Measurements from ENCODE around the gene DTNB. TPM values are rescaled to one million over a fixed set of nuclear protein-coding genes. Genes with fewer than 3 reads are reported as not detected.

The DTNB gene
- total RNA-seq, 2 donors from 2014 or later = 4.3 to 4.4 TPM

- Histone ChIP-seq H3K4me3 (peak overlapping the region in 1 of 2 donors; percentile 13), H3K36me3 (no peaks in the 10 kb centered on the region), H3K9me3 (no peaks in the 10 kb centered on the region), H3K4me1 (no peaks in the 10 kb centered on the region), H3K27ac (no peak overlapping the region), H3K27me3 (no peaks in the 10 kb centered on the region)
- TF ChIP-seq CTCF (IDR thresholded peaks at IDR 0.05) = no peak
- DNase-seq (ENCODE audit: low spot score) = no peak
Observed at GRCh38 chr2:25592766-25593292, 80.5 kb downstream of the DTNB start.

GRCh38 chr2:25590921-25591505, 82.4 kb downstream of the DTNB start:
- no peak for DNase-seq (ENCODE audit: low spot score)
- H3K27ac ChIP-seq = no peak overlapping the region

GRCh38 chr2:25589676-25590205, 83.6 kb downstream of the DTNB start:
- DNase-seq (ENCODE audit: low spot score) = no peak
- H3K27ac ChIP-seq = no peak overlapping the region
- TF ChIP-seq CTCF (IDR thresholded peaks at IDR 0.05) = no peak
- no peaks in the 10 kb centered on the region for H3K9me3 ChIP-seq
- no peaks in the 10 kb centered on the region for H3K36me3 ChIP-seq
- no peak overlapping the region for H3K4me3 ChIP-seq
- H3K27me3 ChIP-seq = no peaks in the 10 kb centered on the region
- H3K4me1 ChIP-seq = no peaks in the 10 kb centered on the region

More at GRCh38 chr2:25590921-25591505, 82.4 kb downstream of the DTNB start:
- no peaks in the 10 kb centered on the region for H3K27me3 ChIP-seq
- no peaks in the 10 kb centered on the region for H3K9me3 ChIP-seq
- no peak for TF ChIP-seq CTCF (IDR thresholded peaks at IDR 0.05)
- H3K36me3 ChIP-seq = no peaks in the 10 kb centered on the region
- no peak overlapping the region for H3K4me3 ChIP-seq
- no peaks in the 10 kb centered on the region for H3K4me1 ChIP-seq

- Histone ChIP-seq H3K4me3 (no peak overlapping the region), H3K4me1 (no peaks in the 10 kb centered on the region), H3K27me3 (no peaks in the 10 kb centered on the region), H3K9me3 (no peaks in the 10 kb centered on the region), H3K36me3 (no peaks in the 10 kb centered on the region), H3K27ac (no peak overlapping the region)
- TF ChIP-seq CTCF (IDR thresholded peaks at IDR 0.05) = no peak
- no peak for DNase-seq (ENCODE audit: low spot score)
Observed at GRCh38 chr2:25588576-25588975, 84.8 kb downstream of the DTNB start.

GRCh38 chr2:25587361-25587760, 86.0 kb downstream of the DTNB start:
- Histone ChIP-seq H3K9me3 (no peaks in the 10 kb centered on the region), H3K27ac (no peak overlapping the region), H3K27me3 (no peaks in the 10 kb centered on the region), H3K36me3 (no peaks in the 10 kb centered on the region), H3K4me1 (no peaks in the 10 kb centered on the region), H3K4me3 (no peak overlapping the region)
- no peak for DNase-seq (ENCODE audit: low spot score)
- no peak for TF ChIP-seq CTCF (IDR thresholded peaks at IDR 0.05)

All from right atrium auricular region (tissue), 2 donors.